Hepatocyte (in vitro differentiated cells): ENCODE measurements around the gene SORCS2. TPM values are rescaled to one million over a fixed set of nuclear protein-coding genes. Genes with fewer than 3 reads are reported as not detected.

Experiments
- DNase-seq: peaks from one replicate; pipeline ENCODE4 v3.0.0-alpha.2; 2016; ENCODE audit warnings: low spot score
- H2AFZ ChIP-seq: fragments of 200-600 bp; sonication (generic); 2 replicates; pipeline ENCODE4 v1.6.0; 2016; ENCODE audit warnings: antibody characterized with exemption, mild to moderate bottlenecking
- H3K27ac ChIP-seq: fragments of 200-600 bp; sonication (generic); 2 replicates; pipeline ENCODE4 v1.5.1; 2016; ENCODE audit warnings: mild to moderate bottlenecking
- H3K27me3 ChIP-seq: fragments of 200-600 bp; sonication (generic); 2 replicates; pipeline ENCODE4 v1.6.1; 2016
- H3K36me3 ChIP-seq: fragments of 200-600 bp; sonication (generic); replicated peaks from 2 replicates; pipeline ENCODE4 v1.5.1; 2016; ENCODE audit warnings: low read depth; ENCODE audit not compliant: insufficient read depth
- H3K4me1 ChIP-seq: fragments of 200-600 bp; sonication (generic); 2 replicates; pipeline ENCODE4 v1.5.1; 2016; ENCODE audit warnings: mild to moderate bottlenecking, moderate library complexity; ENCODE audit not compliant: insufficient read depth
- H3K4me2 ChIP-seq: fragments of 200-600 bp; sonication (generic); 2 replicates; pipeline ENCODE4 v1.6.0; 2016
- H3K4me3 ChIP-seq: fragments of 200-600 bp; sonication (generic); 2 replicates; pipeline ENCODE4 v1.5.1; 2016; ENCODE audit warnings: mild to moderate bottlenecking
- H3K79me2 ChIP-seq: fragments of 200-600 bp; sonication (generic); 2 replicates; pipeline ENCODE4 v1.6.0; 2017; ENCODE audit warnings: mild to moderate bottlenecking
- H3K9me2 ChIP-seq: fragments of 200-600 bp; sonication (generic); replicated peaks from 2 replicates; pipeline ENCODE4 v1.6.0; 2017; ENCODE audit warnings: mild to moderate bottlenecking; ENCODE audit not compliant: insufficient read depth
- H3K9me3 ChIP-seq: fragments of 200-600 bp; sonication (generic); 2 replicates; pipeline ENCODE4 v1.5.1; 2016; ENCODE audit warnings: low read depth, mild to moderate bottlenecking
- H4K20me1 ChIP-seq: fragments of 200-600 bp; sonication (generic); 2 replicates; pipeline ENCODE4 v1.6.0; 2016; ENCODE audit warnings: mild to moderate bottlenecking; ENCODE audit not compliant: insufficient read depth, poor library complexity, severe bottlenecking
- EZH2 ChIP-seq: fragments of 200-600 bp; sonication (generic); IDR thresholded peaks from 2 replicates; pipeline ENCODE4 v1.6.1; 2016; ENCODE audit warnings: antibody characterized with exemption, mild to moderate bottlenecking, borderline replicate concordance
- EZH2phosphoT487 ChIP-seq: fragments of 200-600 bp; sonication (generic); IDR thresholded peaks from one replicate; pipeline ENCODE4 v1.6.1; 2018; ENCODE audit warnings: antibody characterized with exemption, mild to moderate bottlenecking, low read depth, moderate library complexity; ENCODE audit not compliant: unreplicated experiment, severe bottlenecking
- WGBS: methylation state at CpG from one replicate; pipeline ENCODE4 v1.1.6; 2016; ENCODE audit warnings: low lambda C conversion rate; ENCODE audit errors: missing lambda C conversion rate; 5-methylcytosine and 5-hydroxymethylcytosine counted together
- polyA plus RNA-seq: library from polyadenylated mRNA; unstranded; fragments of >200 nt; fragmentation: Nextera tagmentation; extraction: Ambion mirVana; gene quantifications from 2 replicates; pipeline ENCODE4 v1.2.1, GENCODE V29; 2016
- total RNA-seq: library from RNA; depleted of rRNA; stranded (reverse); fragments of >200 nt; gene quantifications from 2 replicates; pipeline ENCODE4 v1.2.3, GENCODE V29; 2014
- TF ChIP-seq, protein P1 (sequence below): fragments of 200-600 bp; sonication (generic); IDR thresholded peaks from 2 replicates; pipeline ENCODE4 v1.5.1; 2016; ENCODE audit warnings: antibody characterized with exemption, mild to moderate bottlenecking; ENCODE audit not compliant: poor library complexity

SORCS2 gene
- total and polyA plus RNA-seq, 2 experiments from 2014 or later: 1.6 to 4.8 TPM

DNA sequence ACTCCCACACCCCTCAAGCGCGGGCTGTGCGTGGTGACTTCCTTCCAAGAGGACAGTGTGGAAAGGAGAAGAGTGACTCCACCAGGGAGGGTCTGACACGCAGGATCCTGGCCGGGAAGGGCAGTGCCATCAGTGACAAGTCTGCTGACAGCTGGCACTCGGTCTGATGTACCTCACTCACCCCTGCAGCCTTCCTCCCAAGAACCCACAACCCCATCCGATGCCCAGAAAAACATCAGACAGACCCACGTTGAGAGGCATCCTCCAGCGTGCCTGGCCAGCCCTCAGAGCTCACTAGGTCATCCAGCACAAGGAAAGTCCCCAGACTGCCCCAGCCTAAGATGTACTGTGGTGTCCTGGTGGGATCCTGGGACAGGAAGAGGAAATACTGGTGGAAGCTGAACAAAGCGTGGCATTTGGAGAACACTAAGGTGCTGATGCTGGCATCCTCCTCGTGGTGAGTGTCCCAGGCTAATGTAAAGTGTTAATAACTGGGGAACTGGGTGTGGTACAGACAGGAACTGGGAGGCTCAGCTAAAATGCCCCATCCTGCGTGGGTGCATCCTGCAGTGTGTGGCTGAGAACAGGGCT lies 442.4 kb downstream of the SORCS2 start:
- no peaks in the 10 kb centered on the region for H3K4me1 ChIP-seq
- no peak for TF ChIP-seq EZH2
- TF ChIP-seq, protein P1, sequence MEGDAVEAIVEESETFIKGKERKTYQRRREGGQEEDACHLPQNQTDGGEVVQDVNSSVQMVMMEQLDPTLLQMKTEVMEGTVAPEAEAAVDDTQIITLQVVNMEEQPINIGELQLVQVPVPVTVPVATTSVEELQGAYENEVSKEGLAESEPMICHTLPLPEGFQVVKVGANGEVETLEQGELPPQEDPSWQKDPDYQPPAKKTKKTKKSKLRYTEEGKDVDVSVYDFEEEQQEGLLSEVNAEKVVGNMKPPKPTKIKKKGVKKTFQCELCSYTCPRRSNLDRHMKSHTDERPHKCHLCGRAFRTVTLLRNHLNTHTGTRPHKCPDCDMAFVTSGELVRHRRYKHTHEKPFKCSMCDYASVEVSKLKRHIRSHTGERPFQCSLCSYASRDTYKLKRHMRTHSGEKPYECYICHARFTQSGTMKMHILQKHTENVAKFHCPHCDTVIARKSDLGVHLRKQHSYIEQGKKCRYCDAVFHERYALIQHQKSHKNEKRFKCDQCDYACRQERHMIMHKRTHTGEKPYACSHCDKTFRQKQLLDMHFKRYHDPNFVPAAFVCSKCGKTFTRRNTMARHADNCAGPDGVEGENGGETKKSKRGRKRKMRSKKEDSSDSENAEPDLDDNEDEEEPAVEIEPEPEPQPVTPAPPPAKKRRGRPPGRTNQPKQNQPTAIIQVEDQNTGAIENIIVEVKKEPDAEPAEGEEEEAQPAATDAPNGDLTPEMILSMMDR: no peak
- no peak for TF ChIP-seq EZH2phosphoT487
- no peaks in the 10 kb centered on the region for H3K36me3 ChIP-seq
- no peak overlapping the region for H3K27ac ChIP-seq
- no peak overlapping the region for H3K4me3 ChIP-seq
- H3K9me3 ChIP-seq: no peaks in the 10 kb centered on the region
- no peak overlapping the region for H2AFZ ChIP-seq
- H3K27me3 ChIP-seq: peaks cover 3% of the 10 kb centered on the region
- WGBS: 85% methylated on average over 12 of the region's 12 CpGs
- H4K20me1 ChIP-seq: no peaks in the 10 kb centered on the region
- no peaks in the 10 kb centered on the region for H3K9me2 ChIP-seq
- no peaks in the 10 kb centered on the region for H3K79me2 ChIP-seq
- H3K4me2 ChIP-seq: no peak overlapping the region
- no peak for DNase-seq

DNA sequence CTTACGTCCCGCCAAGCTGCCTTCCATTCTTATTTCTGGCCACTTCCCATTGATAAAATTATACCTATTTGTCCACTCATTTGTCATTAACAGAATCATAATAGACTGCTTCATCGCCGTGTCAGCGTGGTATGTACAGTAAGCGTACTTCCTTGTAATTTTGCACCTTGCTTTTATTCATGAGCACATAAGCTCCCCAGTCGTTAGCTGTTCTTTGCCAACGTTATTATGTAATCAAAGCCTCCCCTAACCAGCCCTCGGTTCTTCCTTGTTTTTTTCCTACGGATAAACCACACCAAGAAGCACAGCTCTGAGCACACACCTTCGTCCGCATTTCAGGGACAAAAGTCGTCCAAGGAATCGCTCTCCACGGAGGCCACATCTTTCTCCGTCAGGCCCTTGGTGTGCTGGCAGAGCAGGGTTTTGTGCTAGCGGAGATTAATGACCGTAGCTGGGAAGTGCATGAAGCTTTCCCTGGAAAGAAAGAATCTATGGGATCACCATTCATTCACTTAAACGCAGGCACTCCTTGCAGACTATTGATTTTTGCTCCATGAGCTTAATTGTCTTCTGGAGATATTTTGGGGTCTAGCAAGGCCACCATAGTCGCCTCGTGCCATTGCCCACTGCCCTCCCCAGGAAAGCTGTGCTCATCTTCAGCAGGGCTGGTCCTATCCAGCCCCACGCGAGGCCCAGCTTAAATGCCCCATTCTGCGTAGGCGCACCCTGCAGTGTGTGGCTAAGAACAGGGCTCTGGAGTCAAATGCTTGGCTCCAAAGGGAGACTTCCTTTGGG lies 443.3 kb downstream of the SORCS2 start:
- Histone ChIP-seq H3K27me3 (peaks cover 3% of the 10 kb centered on the region), H3K4me3 (no peak overlapping the region), H3K4me2 (no peak overlapping the region), H3K9me3 (no peaks in the 10 kb centered on the region), H3K27ac (no peak overlapping the region), H3K4me1 (no peaks in the 10 kb centered on the region), H3K79me2 (no peaks in the 10 kb centered on the region), H4K20me1 (no peaks in the 10 kb centered on the region), H3K36me3 (no peaks in the 10 kb centered on the region), H2AFZ (no peak overlapping the region), H3K9me2 (no peaks in the 10 kb centered on the region)
- WGBS: 86% methylated on average over 25 of the region's 25 CpGs
- TF ChIP-seq EZH2 (no peak), EZH2phosphoT487 (no peak)
- TF ChIP-seq, protein P1: no peak
- DNase-seq: no peak

DNA sequence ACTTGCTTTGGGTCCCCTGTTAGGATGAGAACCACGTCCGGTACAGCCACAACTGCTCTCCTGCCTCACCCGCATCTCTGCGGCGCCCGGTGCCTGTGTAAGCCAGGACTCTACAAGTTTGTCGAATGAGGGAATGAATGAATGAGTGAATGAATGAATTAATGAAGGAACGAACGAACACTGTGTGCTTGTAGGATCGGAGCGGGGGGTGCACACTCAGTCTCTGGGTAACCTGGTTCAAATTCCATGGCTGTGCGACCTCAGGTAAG lies 443.8 kb downstream of the SORCS2 start:
- WGBS: over 99% methylated on average over 12 of the region's 12 CpGs
- Histone ChIP-seq H3K4me3 (no peak overlapping the region), H3K79me2 (no peaks in the 10 kb centered on the region), H3K4me1 (no peaks in the 10 kb centered on the region), H3K9me3 (no peaks in the 10 kb centered on the region), H3K27me3 (peaks cover 3% of the 10 kb centered on the region), H3K9me2 (no peaks in the 10 kb centered on the region), H3K36me3 (no peaks in the 10 kb centered on the region), H2AFZ (no peak overlapping the region), H4K20me1 (no peaks in the 10 kb centered on the region), H3K4me2 (no peak overlapping the region), H3K27ac (no peak overlapping the region)
- no peak for DNase-seq
- TF ChIP-seq, protein P1: no peak
- TF ChIP-seq EZH2 (no peak), EZH2phosphoT487 (no peak)
